Measurements from ENCODE around the gene KANSL1. TPM values are rescaled to one million over a fixed set of nuclear protein-coding genes. Genes with fewer than 3 reads are reported as not detected.

KANSL1 gene
- total and polyA plus RNA-seq, 9 of the 15 experiments (the other 6 are each of a cell fraction or from before 2014, with no cell fraction given): 3.6 to 55.4 (median 31.8) TPM

DNA sequence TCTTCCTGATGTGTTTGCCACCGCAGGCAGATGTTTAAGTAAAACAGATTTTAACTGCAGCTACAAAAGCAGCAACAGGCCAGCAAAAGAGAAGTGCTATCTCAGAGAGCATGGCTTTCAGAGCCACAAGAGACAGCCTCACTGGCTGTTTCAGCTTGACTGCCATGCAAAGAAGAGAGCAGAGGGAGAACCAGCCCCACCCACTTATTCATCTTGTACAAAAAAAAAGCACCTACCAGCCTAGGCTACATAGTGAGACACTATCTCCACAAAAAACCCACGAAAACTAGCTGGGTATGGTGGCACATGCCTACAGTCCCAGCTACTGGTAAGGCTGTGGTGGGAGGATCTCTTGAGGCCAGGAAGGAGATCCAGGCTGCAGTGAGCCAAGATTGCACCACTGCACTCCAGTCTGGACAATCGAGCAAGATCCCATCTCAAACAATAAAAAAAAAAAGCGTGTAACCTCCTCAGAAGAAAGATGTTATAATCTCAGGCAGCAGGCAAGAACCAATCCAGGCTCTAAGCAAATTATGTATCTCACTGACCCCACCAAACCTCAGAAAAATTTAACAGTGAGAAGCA, 164.2 kb downstream of the KANSL1 start:
- peaks cover 0 to 6% of the 10 kb centered on the region in 2 experiments; a peak in 2 of 5 replicates for H3K4me1 ChIP-seq (replicated peaks in 1 of 2; ENCODE audit: control insufficient read depth in 2 of 2, insufficient read depth in 2 of 2, low read length in 2 of 2)
- BruUV-seq (replicated peaks): no TSS peak
- intact Hi-C loops (cut with micrococcal nuclease): no loop called here
- no peaks in the 10 kb centered on the region for H3K27me3 ChIP-seq (ENCODE audit: control insufficient read depth in 2 of 2, insufficient read depth in 2 of 2, low read length in 2 of 2)
- H3K36me3 ChIP-seq (ENCODE audit: control insufficient read depth, insufficient read depth, low read length): peaks cover 65% of the 10 kb centered on the region; the same call in 2 of the 3 replicates
- in situ Hi-C loops (cut with MboI): no loop called here
- WGBS (ENCODE audit: insufficient coverage, low coverage, missing lambda C conversion rate): 83% methylated on average over 4 of the region's 4 CpGs
- CTCF ChIA-PET (ENCODE audit: low intra/inter-chr PET ratio): no interaction called here
- POLR2A ChIA-PET: interaction anchor here (0.5 to 1.6 kb wide), 4 partner anchors 13 to 389 kb away, joined by 3 to 5 read pairs (median 3); no protein-coding TSS in a partner anchor
- no peak overlapping the region for H3K4me3 ChIP-seq
- H3K9me3 ChIP-seq (replicated peaks; ENCODE audit: control insufficient read depth, insufficient read depth, low read depth, low read length): no peaks in the 10 kb centered on the region
- no peak overlapping the region for H2AFZ ChIP-seq (ENCODE audit: low read depth, low read length)
- H4K20me1 ChIP-seq (replicated peaks; ENCODE audit: control insufficient read depth, insufficient read depth, low read length): no peaks in the 10 kb centered on the region
- H3K9ac ChIP-seq (ENCODE audit: insufficient read depth in 1 of 2, low read depth in 2 of 2, low read length in 2 of 2): no peak overlapping the region
- H3K27ac ChIP-seq (ENCODE audit: extremely low read depth, low read depth, low read length): no peak overlapping the region
- no peaks in the 10 kb centered on the region for H3K79me2 ChIP-seq (ENCODE audit: control insufficient read depth, insufficient read depth, low read length)
- no peak for DNase-seq (ENCODE audit: extremely low read depth in 1 of 4, low spot score in 3 of 4)
- TF ChIP-seq, protein P1, sequence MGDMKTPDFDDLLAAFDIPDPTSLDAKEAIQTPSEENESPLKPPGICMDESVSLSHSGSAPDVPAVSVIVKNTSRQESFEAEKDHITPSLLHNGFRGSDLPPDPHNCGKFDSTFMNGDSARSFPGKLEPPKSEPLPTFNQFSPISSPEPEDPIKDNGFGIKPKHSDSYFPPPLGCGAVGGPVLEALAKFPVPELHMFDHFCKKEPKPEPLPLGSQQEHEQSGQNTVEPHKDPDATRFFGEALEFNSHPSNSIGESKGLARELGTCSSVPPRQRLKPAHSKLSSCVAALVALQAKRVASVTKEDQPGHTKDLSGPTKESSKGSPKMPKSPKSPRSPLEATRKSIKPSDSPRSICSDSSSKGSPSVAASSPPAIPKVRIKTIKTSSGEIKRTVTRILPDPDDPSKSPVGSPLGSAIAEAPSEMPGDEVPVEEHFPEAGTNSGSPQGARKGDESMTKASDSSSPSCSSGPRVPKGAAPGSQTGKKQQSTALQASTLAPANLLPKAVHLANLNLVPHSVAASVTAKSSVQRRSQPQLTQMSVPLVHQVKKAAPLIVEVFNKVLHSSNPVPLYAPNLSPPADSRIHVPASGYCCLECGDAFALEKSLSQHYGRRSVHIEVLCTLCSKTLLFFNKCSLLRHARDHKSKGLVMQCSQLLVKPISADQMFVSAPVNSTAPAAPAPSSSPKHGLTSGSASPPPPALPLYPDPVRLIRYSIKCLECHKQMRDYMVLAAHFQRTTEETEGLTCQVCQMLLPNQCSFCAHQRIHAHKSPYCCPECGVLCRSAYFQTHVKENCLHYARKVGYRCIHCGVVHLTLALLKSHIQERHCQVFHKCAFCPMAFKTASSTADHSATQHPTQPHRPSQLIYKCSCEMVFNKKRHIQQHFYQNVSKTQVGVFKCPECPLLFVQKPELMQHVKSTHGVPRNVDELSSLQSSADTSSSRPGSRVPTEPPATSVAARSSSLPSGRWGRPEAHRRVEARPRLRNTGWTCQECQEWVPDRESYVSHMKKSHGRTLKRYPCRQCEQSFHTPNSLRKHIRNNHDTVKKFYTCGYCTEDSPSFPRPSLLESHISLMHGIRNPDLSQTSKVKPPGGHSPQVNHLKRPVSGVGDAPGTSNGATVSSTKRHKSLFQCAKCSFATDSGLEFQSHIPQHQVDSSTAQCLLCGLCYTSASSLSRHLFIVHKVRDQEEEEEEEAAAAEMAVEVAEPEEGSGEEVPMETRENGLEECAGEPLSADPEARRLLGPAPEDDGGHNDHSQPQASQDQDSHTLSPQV (IDR thresholded peaks at IDR 0.05): no peak
- 0 out of 2 replicates have a peak, but pooled peaks have one; percentile 35 for TF ChIP-seq ZNF121 (CRISPR knock-in tag; conservative IDR thresholded peaks at IDR 0.05)
- FAIRE-seq: peak; percentile 49
- no peak overlapping the region for H3K4me2 ChIP-seq (ENCODE audit: insufficient read depth, low read length)
- no peaks in the 10 kb centered on the region for H3K9me1 ChIP-seq (ENCODE audit: control insufficient read depth, insufficient read depth, low read length)
- no peak; the same call in 1 of the 3 replicates for ATAC-seq

All from K562 (cell line).